Osteoblast (primary cell): ENCODE measurements around the gene MYH7B. TPM values are rescaled to one million over a fixed set of nuclear protein-coding genes. Genes with fewer than 3 reads are reported as not detected.

Source experiments
- DNase-seq: peaks from one replicate; pipeline ENCODE4 v3.0.0; 2011; ENCODE audit warnings: low spot score, mixed read lengths; ENCODE audit not compliant: insufficient read length; ENCODE audit errors: missing footprints
- H2AFZ ChIP-seq: 2 replicates; pipeline ENCODE4 v1.6.0; 2011; ENCODE audit warnings: mild to moderate bottlenecking, low read length
- H3K27ac ChIP-seq: 2 replicates; pipeline ENCODE4 v1.5.1; 2011; ENCODE audit warnings: mild to moderate bottlenecking, low read depth, low read length, moderate library complexity
- H3K27me3 ChIP-seq: 2 replicates; pipeline ENCODE4 v1.6.0; 2012; ENCODE audit warnings: mild to moderate bottlenecking, control low read depth, inconsistent platforms, low read length, moderate library complexity; ENCODE audit not compliant: insufficient read depth
- H3K36me3 ChIP-seq: 2 replicates; pipeline ENCODE4 v1.5.1; 2011; ENCODE audit warnings: mild to moderate bottlenecking, low read length, control low read depth, moderate library complexity; ENCODE audit not compliant: insufficient read depth
- H3K4me1 ChIP-seq: 2 replicates; pipeline ENCODE4 v1.5.1; 2011; ENCODE audit warnings: mild to moderate bottlenecking, low read length, control low read depth, moderate library complexity; ENCODE audit not compliant: insufficient read depth
- H3K4me2 ChIP-seq: 2 replicates; pipeline ENCODE4 v1.6.0; 2011; ENCODE audit warnings: mild to moderate bottlenecking, low read length; ENCODE audit not compliant: insufficient read depth
- H3K4me3 ChIP-seq: fragments of 200-600 bp; sonication (generic); 3 replicates; pipeline ENCODE4 v1.5.1; 2012; ENCODE audit warnings: mild to moderate bottlenecking, low read length, inconsistent platforms; ENCODE audit not compliant: insufficient read depth
- H3K79me2 ChIP-seq: 2 replicates; pipeline ENCODE4 v1.6.0; 2012; ENCODE audit warnings: mild to moderate bottlenecking, low read length, control low read depth, inconsistent platforms; ENCODE audit not compliant: insufficient read depth
- H3K9me3 ChIP-seq: 2 replicates; pipeline ENCODE4 v1.5.1; 2011; ENCODE audit warnings: low read depth, low read length, control low read depth
- H4K20me1 ChIP-seq: 2 replicates; pipeline ENCODE4 v1.6.0; 2012; ENCODE audit warnings: mild to moderate bottlenecking, low read length, control low read depth; ENCODE audit not compliant: insufficient read depth
- total RNA-seq: library from RNA; depleted of rRNA; stranded (reverse); fragments of >200 nt; gene quantifications from 2 replicates; pipeline ENCODE4 v1.2.3, GENCODE V29; 2012
- TF ChIP-seq, protein P1 (sequence below): IDR thresholded peaks from 2 replicates; pipeline ENCODE4 v1.5.1; 2011; ENCODE audit warnings: mild to moderate bottlenecking, low read depth, low read length, moderate library complexity; ENCODE audit errors: extremely low read depth

Gene MYH7B
- total RNA-seq, 1 donor, result 0.36 TPM

- Histone ChIP-seq H3K27ac (peak overlapping the region; percentile 20), H3K4me2 (no peak overlapping the region), H3K4me1 (peaks cover 21% of the 10 kb centered on the region), H4K20me1 (no peaks in the 10 kb centered on the region), H3K79me2 (peaks cover 30% of the 10 kb centered on the region), H3K4me3 (no peak overlapping the region), H3K36me3 (peaks cover 17% of the 10 kb centered on the region), H2AFZ (no peak overlapping the region), H3K9me3 (no peaks in the 10 kb centered on the region), H3K27me3 (no peaks in the 10 kb centered on the region)
- TF ChIP-seq, protein P1, sequence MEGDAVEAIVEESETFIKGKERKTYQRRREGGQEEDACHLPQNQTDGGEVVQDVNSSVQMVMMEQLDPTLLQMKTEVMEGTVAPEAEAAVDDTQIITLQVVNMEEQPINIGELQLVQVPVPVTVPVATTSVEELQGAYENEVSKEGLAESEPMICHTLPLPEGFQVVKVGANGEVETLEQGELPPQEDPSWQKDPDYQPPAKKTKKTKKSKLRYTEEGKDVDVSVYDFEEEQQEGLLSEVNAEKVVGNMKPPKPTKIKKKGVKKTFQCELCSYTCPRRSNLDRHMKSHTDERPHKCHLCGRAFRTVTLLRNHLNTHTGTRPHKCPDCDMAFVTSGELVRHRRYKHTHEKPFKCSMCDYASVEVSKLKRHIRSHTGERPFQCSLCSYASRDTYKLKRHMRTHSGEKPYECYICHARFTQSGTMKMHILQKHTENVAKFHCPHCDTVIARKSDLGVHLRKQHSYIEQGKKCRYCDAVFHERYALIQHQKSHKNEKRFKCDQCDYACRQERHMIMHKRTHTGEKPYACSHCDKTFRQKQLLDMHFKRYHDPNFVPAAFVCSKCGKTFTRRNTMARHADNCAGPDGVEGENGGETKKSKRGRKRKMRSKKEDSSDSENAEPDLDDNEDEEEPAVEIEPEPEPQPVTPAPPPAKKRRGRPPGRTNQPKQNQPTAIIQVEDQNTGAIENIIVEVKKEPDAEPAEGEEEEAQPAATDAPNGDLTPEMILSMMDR, result no peak
- peak; percentile 69 for DNase-seq
Observed at GRCh38 chr20:34952671-34953070, 3.0 kb upstream of the MYH7B start.

DNA sequence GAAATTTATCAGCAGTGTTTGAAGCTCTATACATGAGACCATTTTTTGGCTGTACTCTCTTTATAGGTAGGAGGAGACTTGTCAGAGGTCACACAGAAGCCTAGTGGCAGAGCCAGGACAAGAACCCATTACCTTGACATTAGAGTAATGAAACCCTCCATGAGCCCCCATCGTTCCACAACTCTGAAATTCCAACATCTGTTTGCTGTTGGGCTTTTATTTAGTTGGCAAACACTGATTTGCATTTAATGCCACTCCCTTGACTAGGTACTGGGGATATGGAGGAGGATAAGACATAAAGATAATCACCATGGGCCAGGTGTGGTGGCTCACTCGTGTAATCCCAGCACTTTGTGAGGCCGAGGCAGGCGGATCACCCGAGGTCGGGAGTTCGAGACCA lies 1.7 kb upstream of the MYH7B start:
- Histone ChIP-seq H4K20me1 (no peaks in the 10 kb centered on the region), H3K27me3 (no peaks in the 10 kb centered on the region), H2AFZ (no peak overlapping the region), H3K9me3 (no peaks in the 10 kb centered on the region), H3K4me1 (peaks cover 17% of the 10 kb centered on the region), H3K27ac (no peak overlapping the region), H3K4me2 (no peak overlapping the region), H3K4me3 (no peak overlapping the region), H3K36me3 (peaks cover 17% of the 10 kb centered on the region), H3K79me2 (peaks cover 30% of the 10 kb centered on the region)
- no peak for DNase-seq
- TF ChIP-seq, protein P1, result no peak

GRCh38 chr20:34954904-34955230 lies 801 bp upstream of the MYH7B start:
- Histone ChIP-seq H3K4me1 (peaks cover 17% of the 10 kb centered on the region), H3K4me2 (peak overlapping the region; percentile 99), H3K9me3 (no peaks in the 10 kb centered on the region), H4K20me1 (no peaks in the 10 kb centered on the region), H2AFZ (peak overlapping the region; percentile 97), H3K36me3 (peaks cover 13% of the 10 kb centered on the region), H3K79me2 (peaks cover 30% of the 10 kb centered on the region), H3K4me3 (peak overlapping the region; percentile 90), H3K27ac (peak overlapping the region; percentile 88), H3K27me3 (no peaks in the 10 kb centered on the region)
- DNase-seq, result peak; percentile 79
- TF ChIP-seq, protein P1, result no peak

GRCh38 chr20:34956041-34956458 lies 382 bp downstream of the MYH7B start:
- no peak for DNase-seq
- H3K4me3 ChIP-seq, result peak overlapping the region; percentile 90
- TF ChIP-seq, protein P1, result no peak
- H3K79me2 ChIP-seq, result peaks cover 30% of the 10 kb centered on the region
- peak overlapping the region; percentile 97 for H2AFZ ChIP-seq
- peak overlapping the region; percentile 88 for H3K27ac ChIP-seq
- peaks cover 17% of the 10 kb centered on the region for H3K4me1 ChIP-seq
- H3K4me2 ChIP-seq, result peak overlapping the region; percentile 99
- H3K36me3 ChIP-seq, result peaks cover 8% of the 10 kb centered on the region
- H3K9me3 ChIP-seq, result no peaks in the 10 kb centered on the region
- no peaks in the 10 kb centered on the region for H4K20me1 ChIP-seq
- H3K27me3 ChIP-seq, result no peaks in the 10 kb centered on the region
